Measurements from ENCODE around the gene FOXO3. TPM values are rescaled to one million over a fixed set of nuclear protein-coding genes. Genes with fewer than 3 reads are reported as not detected.

The FOXO3 gene
- total and polyA plus RNA-seq, 2 donors (not counting 3 experiments of a cell fraction or from before 2014, with no cell fraction given), result 14.4 to 16.9 TPM

DNA sequence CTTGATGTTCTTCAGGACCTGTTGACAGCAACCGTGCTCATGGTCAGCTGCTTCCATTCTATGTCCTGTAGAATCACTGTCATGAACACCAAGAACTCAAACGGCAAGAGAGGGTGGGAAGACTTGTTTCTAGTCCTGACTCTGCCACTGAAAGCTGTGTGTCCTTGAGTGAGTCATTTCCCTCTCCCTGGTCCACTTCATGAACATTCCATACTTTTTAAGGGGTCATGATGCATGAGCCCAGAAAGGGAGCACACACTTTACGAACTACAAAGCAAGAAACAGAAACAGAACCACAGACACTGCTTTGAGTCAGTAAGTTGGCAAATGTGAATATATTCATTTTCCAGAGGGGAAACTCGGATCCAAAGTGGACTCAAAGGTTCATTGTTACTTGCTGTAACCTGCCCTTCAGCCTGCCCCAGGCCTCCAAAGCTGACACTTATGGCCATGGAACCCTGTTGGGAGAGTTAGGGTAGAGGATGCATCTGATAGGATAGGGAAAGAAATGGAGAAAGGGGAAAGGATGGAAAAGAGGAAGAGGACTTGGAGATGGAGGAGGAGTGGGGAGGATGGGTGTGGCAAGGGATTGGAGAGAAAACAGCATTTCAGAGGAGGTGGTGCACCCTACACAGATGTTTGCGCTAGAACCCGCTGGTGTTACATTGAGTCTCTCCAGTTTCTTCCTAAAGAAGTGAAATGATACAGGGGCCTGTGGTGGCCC, 129.8 kb downstream of the FOXO3 start:
- no peak overlapping the region for H2AFZ ChIP-seq (ENCODE audit: low read depth, low read length)

More for the DNA sequence above, 129.8 kb downstream of the FOXO3 start:
- dilution Hi-C loops (cut with MboI; ENCODE audit: extremely low pct_ligation_motif_present, low sequenced_read_pairs), result no loop called here
- intact Hi-C loops (cut with micrococcal nuclease), result no loop called here
- H3K27ac ChIP-seq (ENCODE audit: insufficient read depth, low read depth, low read length), result no peak overlapping the region
- no peaks in the 10 kb centered on the region for H3K79me2 ChIP-seq (ENCODE audit: control insufficient read depth, insufficient read depth, low read length)
- TF ChIP-seq GATA2 (IDR thresholded peaks at IDR 0.05; ENCODE audit: insufficient read depth, insufficient read length, low read depth, low read length) (no peak), FOS (IDR thresholded peaks at IDR 0.05; ENCODE audit: borderline replicate concordance, insufficient read depth, low read length) (no peak), EZH2 (IDR thresholded peaks at IDR 0.05; ENCODE audit: borderline replicate concordance, low read depth, low read length, severe bottlenecking) (no peak), MAX (IDR thresholded peaks at IDR 0.05; ENCODE audit: insufficient read depth, insufficient read length) (no peak), POLR2A (IDR thresholded peaks at IDR 0.05; ENCODE audit: low read depth, low read length) (no peak), POLR2AphosphoS5 (IDR thresholded peaks at IDR 0.05; ENCODE audit: insufficient read depth, low read depth, low read length) (no peak), JUN (IDR thresholded peaks at IDR 0.05; ENCODE audit: borderline replicate concordance, insufficient read depth, insufficient read length, low read depth) (no peak), MYC (IDR thresholded peaks at IDR 0.05; ENCODE audit: low read depth, low read length) (no peak)
- TF ChIP-seq, protein P1, sequence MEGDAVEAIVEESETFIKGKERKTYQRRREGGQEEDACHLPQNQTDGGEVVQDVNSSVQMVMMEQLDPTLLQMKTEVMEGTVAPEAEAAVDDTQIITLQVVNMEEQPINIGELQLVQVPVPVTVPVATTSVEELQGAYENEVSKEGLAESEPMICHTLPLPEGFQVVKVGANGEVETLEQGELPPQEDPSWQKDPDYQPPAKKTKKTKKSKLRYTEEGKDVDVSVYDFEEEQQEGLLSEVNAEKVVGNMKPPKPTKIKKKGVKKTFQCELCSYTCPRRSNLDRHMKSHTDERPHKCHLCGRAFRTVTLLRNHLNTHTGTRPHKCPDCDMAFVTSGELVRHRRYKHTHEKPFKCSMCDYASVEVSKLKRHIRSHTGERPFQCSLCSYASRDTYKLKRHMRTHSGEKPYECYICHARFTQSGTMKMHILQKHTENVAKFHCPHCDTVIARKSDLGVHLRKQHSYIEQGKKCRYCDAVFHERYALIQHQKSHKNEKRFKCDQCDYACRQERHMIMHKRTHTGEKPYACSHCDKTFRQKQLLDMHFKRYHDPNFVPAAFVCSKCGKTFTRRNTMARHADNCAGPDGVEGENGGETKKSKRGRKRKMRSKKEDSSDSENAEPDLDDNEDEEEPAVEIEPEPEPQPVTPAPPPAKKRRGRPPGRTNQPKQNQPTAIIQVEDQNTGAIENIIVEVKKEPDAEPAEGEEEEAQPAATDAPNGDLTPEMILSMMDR (IDR thresholded peaks at IDR 0.05; ENCODE audit: extremely low read depth in 1 of 2, insufficient read depth in 1 of 2, low read depth in 1 of 2, low read length in 2 of 2), result no peak
- no peaks in the 10 kb centered on the region for H3K27me3 ChIP-seq (ENCODE audit: control insufficient read depth in 2 of 2, insufficient read depth in 2 of 2, low read length in 2 of 2)
- H4K20me1 ChIP-seq (replicated peaks; ENCODE audit: control insufficient read depth, extremely low read depth, insufficient read depth, low read length), result no peaks in the 10 kb centered on the region
- no peaks in the 10 kb centered on the region for H3K4me1 ChIP-seq (ENCODE audit: control insufficient read depth, extremely low read depth, insufficient read depth, low read length)
- ChIA-PET POLR2A (no interaction called here), CTCF (no interaction called here)
- no peak for FAIRE-seq
- H3K9ac ChIP-seq (replicated peaks; ENCODE audit: extremely low read depth, insufficient read depth, low read length), result no peak overlapping the region
- no peaks in the 10 kb centered on the region for H3K36me3 ChIP-seq (ENCODE audit: control insufficient read depth in 2 of 2, extremely low read depth in 1 of 2, insufficient read depth in 2 of 2, low read length in 2 of 2)
- no peak for DNase-seq (ENCODE audit: low read depth, low spot score)
- no TSS peak for BruUV-seq (replicated peaks)
- H3K9me1 ChIP-seq (replicated peaks; ENCODE audit: control insufficient read depth, extremely low read depth, insufficient read depth, low read length), result no peaks in the 10 kb centered on the region
- H3K9me3 ChIP-seq (replicated peaks; ENCODE audit: control insufficient read depth, insufficient read depth, low read length), result no peaks in the 10 kb centered on the region
- no peak overlapping the region for H3K4me2 ChIP-seq (ENCODE audit: insufficient read depth, low read length)
- no peak overlapping the region for H3K4me3 ChIP-seq (replicated peaks in 1 of 3; ENCODE audit: insufficient read depth in 1 of 3, low read depth in 1 of 3, low read length in 3 of 3)
